GM23338 (cell line): Measurements from ENCODE around the gene OR51B2. TPM values are rescaled to one million over a fixed set of nuclear protein-coding genes. Genes with fewer than 3 reads are reported as not detected.

Source experiments
- polyA plus RNA-seq: library from polyadenylated mRNA; unstranded; fragments of >200 nt; fragmentation: Nextera tagmentation; extraction: Ambion mirVana; gene quantifications from 2 replicates; pipeline ENCODE4 v1.2.1, GENCODE V29; 2016
- small RNA-seq: library from RNA; depleted of rRNA; stranded (forward); fragments of <200 nt; gene quantifications from one replicate; pipeline ENCODE3, GENCODE V24; 2014; ENCODE audit warnings: low replicate concordance
- total RNA-seq: library from RNA; depleted of rRNA; stranded (reverse); fragments of >200 nt; shearing (Covaris generic); gene quantifications from 2 replicates; pipeline ENCODE4 v1.2.3, GENCODE V29; 2014; rRNA removed

The OR51B2 gene
- total and polyA plus RNA-seq, 2 experiments from 2014 or later = not detected

Small RNA genes within 50 kb of the gene (small RNA-seq; reads per million reads assigned to genes)
- not detected for gene AC104389.3

Other genes with a start within 250 kb of the OR51B2 start
- 0.24 and 0.39 TPM in 2 replicates for gene OR52A5, start 185.9 kb downstream of the OR51B2 start, total RNA-seq
- 0.05 and 0.11 TPM in 2 replicates for gene OR52A5, start 185.9 kb downstream of the OR51B2 start, polyA plus RNA-seq
- 4.3 and 4.4 TPM in 2 replicates for gene OR52A1, start 169.5 kb downstream of the OR51B2 start, total RNA-seq
- gene OR52A1, start 169.5 kb downstream of the OR51B2 start, polyA plus RNA-seq = 0.73 and 0.82 TPM in 2 replicates
- not detected in 2 replicates for gene OR51V1, start 123.6 kb downstream of the OR51B2 start, total RNA-seq
- not detected in 2 replicates for gene OR51V1, start 123.6 kb downstream of the OR51B2 start, polyA plus RNA-seq
- not detected in 2 replicates for gene HBB, start 97.2 kb downstream of the OR51B2 start, total RNA-seq
- gene HBB, start 97.2 kb downstream of the OR51B2 start, polyA plus RNA-seq = not detected in 2 replicates
- not detected in 2 replicates for gene HBD, start 89.8 kb downstream of the OR51B2 start, total RNA-seq
- gene HBD, start 89.8 kb downstream of the OR51B2 start, polyA plus RNA-seq = not detected in 2 replicates
- gene HBG1, start 74.4 kb downstream of the OR51B2 start, total RNA-seq = not detected in 2 replicates
- gene HBG1, start 74.4 kb downstream of the OR51B2 start, polyA plus RNA-seq = not detected in 2 replicates
- not detected in 2 replicates for gene HBG2, start 69.5 kb downstream of the OR51B2 start, total RNA-seq
- not detected in 2 replicates for gene HBG2, start 69.5 kb downstream of the OR51B2 start, polyA plus RNA-seq
- gene HBE1, start 54.4 kb downstream of the OR51B2 start, total RNA-seq = 1.0 TPM in 1 of 2 replicates, not detected in the other
- gene HBE1, start 54.4 kb downstream of the OR51B2 start, polyA plus RNA-seq = not detected in 2 replicates
- gene OR51B4, start 22.4 kb downstream of the OR51B2 start, total RNA-seq = not detected in 2 replicates
- gene OR51B4, start 22.4 kb downstream of the OR51B2 start, polyA plus RNA-seq = not detected in 2 replicates
- gene OR51B5, start 19.2 kb upstream of the OR51B2 start, total RNA-seq = not detected in 2 replicates
- gene OR51B5, start 19.2 kb upstream of the OR51B2 start, polyA plus RNA-seq = not detected in 2 replicates
- not detected in 2 replicates for gene OR51B6, start 27.2 kb upstream of the OR51B2 start, total RNA-seq
- not detected in 2 replicates for gene OR51B6, start 27.2 kb upstream of the OR51B2 start, polyA plus RNA-seq
- 0.03 and 0.35 TPM in 2 replicates for gene OR51M1, start 59.5 kb upstream of the OR51B2 start, total RNA-seq
- not detected in 2 replicates for gene OR51M1, start 59.5 kb upstream of the OR51B2 start, polyA plus RNA-seq
- gene OR51Q1, start 97.8 kb upstream of the OR51B2 start, total RNA-seq = not detected in 2 replicates
- gene OR51Q1, start 97.8 kb upstream of the OR51B2 start, polyA plus RNA-seq = not detected in 2 replicates
- gene OR51I1, start 117.2 kb upstream of the OR51B2 start, total RNA-seq = 1.1 TPM in 1 of 2 replicates, not detected in the other
- gene OR51I1, start 117.2 kb upstream of the OR51B2 start, polyA plus RNA-seq = not detected in 2 replicates
- not detected in 2 replicates for gene OR51I2, start 125.0 kb upstream of the OR51B2 start, total RNA-seq
- gene OR51I2, start 125.0 kb upstream of the OR51B2 start, polyA plus RNA-seq = not detected in 2 replicates
- gene OR52D1, start 164.4 kb upstream of the OR51B2 start, total RNA-seq = not detected in 2 replicates
- not detected in 2 replicates for gene OR52D1, start 164.4 kb upstream of the OR51B2 start, polyA plus RNA-seq
- gene UBQLN3, start 185.7 kb upstream of the OR51B2 start, total RNA-seq = not detected in 2 replicates
- gene UBQLN3, start 185.7 kb upstream of the OR51B2 start, polyA plus RNA-seq = not detected in 2 replicates
- gene UBQLNL, start 192.4 kb upstream of the OR51B2 start, total RNA-seq = 0.35 and 0.52 TPM in 2 replicates
- 0.09 TPM in 1 of 2 replicates, not detected in the other for gene UBQLNL, start 192.4 kb upstream of the OR51B2 start, polyA plus RNA-seq
- 0.28 TPM in 1 of 2 replicates, not detected in the other for gene OR52H1, start 224.2 kb upstream of the OR51B2 start, total RNA-seq
- not detected in 2 replicates for gene OR52H1, start 224.2 kb upstream of the OR51B2 start, polyA plus RNA-seq